Endothelial cell (in vitro differentiated cells): ENCODE results near the gene TP53TG5. TPM values are rescaled to one million over a fixed set of nuclear protein-coding genes. Genes with fewer than 3 reads are reported as not detected.

Source experiments
- DNase-seq: peaks from one replicate; pipeline ENCODE4 v3.0.0; 2021; ENCODE audit warnings: low spot score
- H3K27ac Mint-ChIP-seq: one replicate; pipeline ENCODE4 v1.8.0; 2021; ENCODE audit warnings: mixed read lengths, inconsistent platforms; ENCODE audit not compliant: unreplicated experiment
- H3K27me3 Mint-ChIP-seq: one replicate; pipeline ENCODE4 v1.8.0; 2021; ENCODE audit warnings: mild to moderate bottlenecking, moderate library complexity, mixed read lengths, inconsistent platforms; ENCODE audit not compliant: unreplicated experiment
- H3K36me3 Mint-ChIP-seq: one replicate; pipeline ENCODE4 v1.8.0; 2021; ENCODE audit warnings: mild to moderate bottlenecking, low read depth, mixed read lengths, inconsistent platforms; ENCODE audit not compliant: unreplicated experiment
- H3K4me1 Mint-ChIP-seq: one replicate; pipeline ENCODE4 v1.8.0; 2021; ENCODE audit warnings: mild to moderate bottlenecking, mixed read lengths, inconsistent platforms; ENCODE audit not compliant: unreplicated experiment
- H3K4me3 Mint-ChIP-seq: one replicate; pipeline ENCODE4 v1.8.0; 2021; ENCODE audit warnings: mild to moderate bottlenecking, mixed read lengths, inconsistent platforms; ENCODE audit not compliant: unreplicated experiment
- H3K9me3 Mint-ChIP-seq: one replicate; pipeline ENCODE4 v1.8.0; 2021; ENCODE audit warnings: mixed read lengths, inconsistent platforms; ENCODE audit not compliant: unreplicated experiment
- CTCF ChIP-seq: fragments of 200-600 bp; sonication (generic); IDR thresholded peaks from one replicate; pipeline ENCODE4 v1.5.0; 2021; ENCODE audit warnings: antibody characterized with exemption; ENCODE audit not compliant: unreplicated experiment
- total RNA-seq: library from RNA; stranded (reverse); fragmentation: NEBNext Ultra II Directional; extraction: Animal tissue kit (Norgen Biotek cat#: 25700); gene quantifications from one replicate; pipeline ENCODE4 v1.2.1, GENCODE V29; 2021; ENCODE audit not compliant: unreplicated experiment

The TP53TG5 gene
- total RNA-seq, 1 donor from 2014 or later, result not detected

GRCh38 chr20:45395114-45395415, 16.9 kb upstream of the TP53TG5 start:
- H3K9me3 Mint-ChIP-seq, result peaks cover 4% of the 10 kb centered on the region
- no peaks in the 10 kb centered on the region for H3K4me1 Mint-ChIP-seq
- no peaks in the 10 kb centered on the region for H3K27me3 Mint-ChIP-seq
- no peak for TF ChIP-seq CTCF
- H3K36me3 Mint-ChIP-seq, result no peaks in the 10 kb centered on the region
- no peak overlapping the region for H3K4me3 Mint-ChIP-seq
- no peak overlapping the region for H3K27ac Mint-ChIP-seq
- DNase-seq, result no peak

- Mint-ChIP-seq H3K4me3 (no peak overlapping the region), H3K36me3 (no peaks in the 10 kb centered on the region), H3K27me3 (no peaks in the 10 kb centered on the region), H3K9me3 (no peaks in the 10 kb centered on the region), H3K4me1 (no peaks in the 10 kb centered on the region), H3K27ac (no peak overlapping the region)
- TF ChIP-seq CTCF, result no peak
- DNase-seq, result no peak
Measured at GRCh38 chr20:45394221-45395113, 16.3 kb upstream of the TP53TG5 start.

- H3K4me3 Mint-ChIP-seq, result no peak overlapping the region
- no peaks in the 10 kb centered on the region for H3K36me3 Mint-ChIP-seq
- TF ChIP-seq CTCF, result no peak
- DNase-seq, result no peak
- no peak overlapping the region for H3K27ac Mint-ChIP-seq
- H3K9me3 Mint-ChIP-seq, result no peaks in the 10 kb centered on the region
- H3K4me1 Mint-ChIP-seq, result no peaks in the 10 kb centered on the region
- no peaks in the 10 kb centered on the region for H3K27me3 Mint-ChIP-seq
Measured at GRCh38 chr20:45392733-45393132, 14.6 kb upstream of the TP53TG5 start.

GRCh38 chr20:45391559-45391958, 13.4 kb upstream of the TP53TG5 start:
- Mint-ChIP-seq H3K4me1 (no peaks in the 10 kb centered on the region), H3K4me3 (no peak overlapping the region), H3K27ac (no peak overlapping the region), H3K27me3 (no peaks in the 10 kb centered on the region), H3K9me3 (no peaks in the 10 kb centered on the region), H3K36me3 (no peaks in the 10 kb centered on the region)
- no peak for TF ChIP-seq CTCF
- no peak for DNase-seq

GRCh38 chr20:45390931-45391330, 12.8 kb upstream of the TP53TG5 start:
- H3K27ac Mint-ChIP-seq, result no peak overlapping the region
- H3K4me1 Mint-ChIP-seq, result no peaks in the 10 kb centered on the region
- H3K27me3 Mint-ChIP-seq, result no peaks in the 10 kb centered on the region
- no peak for TF ChIP-seq CTCF
- H3K36me3 Mint-ChIP-seq, result no peaks in the 10 kb centered on the region
- H3K4me3 Mint-ChIP-seq, result no peak overlapping the region
- no peak for DNase-seq
- no peaks in the 10 kb centered on the region for H3K9me3 Mint-ChIP-seq
